ENCODE data around the gene MSLN.
A peak's percentile ranks its signal among the peaks of the same experiment; 100 is the strongest.

MSLN gene

DNA sequence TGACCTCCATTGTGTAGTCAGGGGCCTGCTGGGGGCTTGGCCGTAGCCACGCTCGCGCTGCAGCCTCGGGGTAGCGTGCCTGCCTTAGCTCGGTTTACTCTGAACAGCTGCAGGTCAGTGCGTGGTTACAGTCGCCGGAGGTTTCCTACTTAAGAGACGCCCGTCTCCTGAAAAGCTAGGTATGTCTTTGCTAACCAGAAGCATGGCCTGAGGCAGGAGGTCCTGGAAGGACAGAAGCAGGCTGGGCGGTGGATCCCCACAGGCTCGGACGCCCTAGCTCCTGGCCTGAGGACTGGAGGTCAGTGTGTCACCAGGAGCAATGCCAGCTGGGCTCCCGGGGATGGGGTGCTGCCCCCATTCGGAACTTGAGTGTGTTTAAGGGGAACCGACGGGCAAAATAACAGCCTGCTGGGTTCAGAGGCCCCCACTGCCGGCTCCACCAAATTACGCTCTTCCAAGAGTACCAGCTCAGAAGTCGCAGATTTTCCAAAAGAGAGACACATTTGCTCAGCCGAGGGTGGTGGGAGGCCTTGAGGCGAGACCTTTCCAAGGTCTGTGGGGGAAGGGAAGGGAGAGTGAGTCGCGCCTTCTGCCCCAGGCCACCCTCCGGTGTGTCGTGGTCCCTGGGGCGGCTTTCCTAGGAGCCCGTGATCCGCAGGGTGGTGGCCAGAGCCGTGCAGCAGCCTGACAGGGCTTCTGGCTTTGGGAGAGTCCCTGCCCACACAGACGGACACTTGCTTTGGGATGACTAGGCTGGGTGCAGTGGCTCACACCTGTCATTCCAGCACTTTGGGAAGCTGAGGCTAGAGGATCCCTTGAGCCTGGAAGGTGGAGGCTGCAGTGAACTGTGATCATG is 43.9 kb downstream of the MSLN start:
- DNase-seq (no peak), ATAC-seq (no peak)

DNA sequence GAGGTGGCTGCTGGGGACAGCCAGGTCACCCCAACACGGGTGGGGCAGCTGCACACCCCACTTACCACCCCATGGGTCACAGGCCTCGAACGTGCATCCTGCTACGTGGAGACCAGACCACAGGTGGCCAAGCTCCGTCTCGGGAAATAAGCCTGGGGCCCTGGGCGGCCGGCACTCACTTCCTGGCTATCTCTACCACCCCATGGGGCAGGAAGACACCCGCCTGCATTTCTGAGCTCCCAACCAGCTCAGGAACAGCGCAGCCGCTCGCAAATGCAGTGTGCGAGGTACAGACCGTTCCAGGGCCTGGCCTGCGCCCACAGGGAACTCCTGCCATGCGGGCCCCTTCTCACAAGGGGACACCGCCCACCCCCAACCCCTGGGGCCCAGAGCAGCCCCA is 44.9 kb downstream of the MSLN start:
- DNase-seq (no peak), ATAC-seq (no peak)

GRCh38 chr16:807347-808084 is 47.0 kb downstream of the MSLN start:
- peak; percentile 93 for ATAC-seq
- peak; percentile 91 for DNase-seq

DNA sequence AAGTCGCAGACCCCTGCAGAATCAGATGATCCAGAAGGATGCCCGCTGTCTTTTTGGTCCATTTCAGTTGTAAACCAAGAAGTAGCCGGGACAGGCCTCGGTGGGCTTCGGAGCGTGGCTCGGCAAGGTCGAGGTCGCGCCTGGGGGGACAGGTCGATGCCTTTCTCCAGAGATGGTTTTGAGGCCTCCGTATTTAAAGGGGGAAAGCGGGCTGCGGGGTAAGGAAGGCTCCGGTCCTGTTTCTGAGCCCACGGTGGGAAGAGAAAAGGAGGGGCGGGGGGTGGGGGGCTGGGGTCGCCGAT is 47.5 kb downstream of the MSLN start:
- no peak for ATAC-seq

DNA sequence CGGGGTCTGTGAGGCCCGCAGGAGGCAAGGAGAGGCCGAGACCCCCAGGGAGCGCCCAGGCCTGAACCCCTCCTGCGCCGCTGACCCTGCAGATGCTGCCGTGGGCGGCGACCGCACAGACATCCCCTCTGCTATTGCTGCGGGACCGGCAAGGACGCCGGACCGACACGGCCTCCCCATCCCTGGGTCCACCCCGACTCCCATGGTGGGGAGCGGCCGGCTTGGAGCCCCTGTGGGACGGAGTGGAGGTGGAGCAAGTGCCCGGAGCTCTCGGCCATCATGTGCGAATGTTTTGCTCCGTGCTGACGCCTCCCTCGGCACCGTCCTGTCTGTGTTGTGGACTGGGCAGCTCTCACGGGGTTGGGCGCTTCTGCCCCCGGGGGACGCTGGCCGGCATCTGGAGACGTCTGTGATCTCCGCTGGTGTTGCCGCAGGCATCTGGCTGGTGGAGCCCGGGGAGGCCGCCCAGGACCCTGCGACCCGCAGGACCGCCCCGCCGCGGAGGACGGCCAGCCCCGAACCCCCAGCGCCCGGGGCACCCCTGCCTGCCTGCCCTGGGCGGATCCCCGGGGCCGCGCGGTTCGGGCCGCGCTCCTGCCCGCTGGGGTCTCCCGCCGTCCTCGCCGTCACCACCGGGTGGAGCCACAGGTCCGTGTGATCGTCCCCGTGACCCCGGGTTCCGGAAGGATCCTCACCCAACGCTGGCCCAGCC is 52.8 kb downstream of the MSLN start:
- DNase-seq: peak; percentile 69

More for the DNA sequence above, 47.5 kb downstream of the MSLN start:
- no peak for DNase-seq

GRCh38 chr16:813916-814412 is 53.4 kb downstream of the MSLN start:
- DNase-seq: no peak
- ATAC-seq: no peak

More for the DNA sequence above, 52.8 kb downstream of the MSLN start:
- peak; percentile 77 for ATAC-seq

DNA sequence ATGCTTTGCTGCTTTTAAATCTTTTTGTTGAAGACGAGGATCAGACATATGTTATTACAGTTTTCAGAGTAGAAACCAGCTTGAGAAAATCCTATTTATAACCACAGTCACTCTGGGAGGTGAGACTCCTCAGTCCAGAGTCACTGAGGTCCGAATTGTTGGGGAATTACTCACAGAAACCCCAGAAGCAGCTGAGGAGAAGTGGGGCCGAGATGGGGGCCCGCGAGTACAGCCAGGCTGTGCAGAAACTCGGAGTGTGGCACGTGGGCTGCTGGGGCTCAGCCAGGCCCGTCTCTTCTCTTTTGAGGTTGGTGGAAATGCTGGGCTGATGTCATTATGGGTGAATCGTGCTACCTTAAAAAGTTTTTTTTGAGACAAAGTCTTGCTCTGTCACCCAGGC is 54.4 kb downstream of the MSLN start:
- ATAC-seq (no peak), DNase-seq (no peak)

GRCh38 chr16:815861-816260 is 55.3 kb downstream of the MSLN start:
- no peak for ATAC-seq

GRCh38 chr16:817001-817906 is 56.7 kb downstream of the MSLN start:
- no peak for DNase-seq
- no peak for ATAC-seq

More at GRCh38 chr16:815861-816260, 55.3 kb downstream of the MSLN start:
- no peak for DNase-seq

GRCh38 chr16:818132-818531 is 57.6 kb downstream of the MSLN start:
- DNase-seq (no peak), ATAC-seq (no peak)
